IPS-NIHi7 (cell line): ENCODE measurements around the gene NETO1.

ENCODE experiments used
- DNase-seq: peaks from one replicate; pipeline ENCODE4 v3.0.0; 2012; ENCODE audit warnings: mixed read lengths; ENCODE audit errors: extremely low spot score

NETO1 gene

DNA sequence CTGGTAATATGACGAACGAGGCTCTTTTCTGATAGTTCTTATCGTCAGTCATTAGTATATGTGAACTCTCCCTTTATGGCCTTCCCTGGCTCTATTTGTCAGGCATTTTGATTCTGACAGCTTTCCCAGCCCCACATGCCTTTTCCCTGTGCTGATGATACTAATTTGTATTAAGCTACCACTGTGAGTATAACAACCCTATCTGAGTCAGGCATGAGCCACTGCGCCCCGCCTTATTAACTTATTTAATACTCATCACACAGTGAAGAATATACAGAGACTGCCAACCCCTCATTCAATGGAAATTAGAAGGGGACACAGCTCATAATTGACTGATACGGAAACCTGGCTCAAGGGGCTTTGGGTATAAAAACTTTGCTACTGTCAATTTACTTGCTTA, 140.0 kb downstream of the NETO1 start:
- DNase-seq, result no peak

DNA sequence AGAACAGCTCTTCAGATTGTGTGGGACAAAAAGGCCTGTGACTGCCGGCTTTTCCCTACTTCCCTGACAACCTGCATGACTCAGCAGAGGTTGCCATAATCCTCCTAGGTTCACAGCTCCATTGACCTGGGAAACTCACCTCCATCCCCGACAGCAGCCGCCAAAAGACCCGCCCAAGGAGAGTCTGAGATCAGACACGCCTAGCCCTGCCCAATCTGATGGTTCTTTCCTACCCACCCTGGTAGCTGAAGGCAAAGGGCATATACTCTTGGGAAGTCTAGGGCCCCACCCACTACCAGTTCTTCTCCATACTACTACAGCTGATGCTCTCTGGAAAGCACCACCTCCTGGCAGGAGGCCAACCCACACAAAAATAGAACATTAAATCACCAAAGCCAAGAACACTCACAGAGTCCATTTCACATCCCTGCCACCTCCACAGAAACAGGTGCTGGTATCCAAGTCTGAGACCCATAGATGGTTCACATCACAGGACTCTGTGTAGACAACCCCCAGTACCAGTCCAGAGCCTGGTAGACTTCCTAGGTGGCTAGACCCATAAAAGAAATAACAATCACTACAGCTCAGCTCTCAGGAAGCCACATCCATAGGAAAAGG, 140.6 kb downstream of the NETO1 start:
- DNase-seq, result no peak

DNA sequence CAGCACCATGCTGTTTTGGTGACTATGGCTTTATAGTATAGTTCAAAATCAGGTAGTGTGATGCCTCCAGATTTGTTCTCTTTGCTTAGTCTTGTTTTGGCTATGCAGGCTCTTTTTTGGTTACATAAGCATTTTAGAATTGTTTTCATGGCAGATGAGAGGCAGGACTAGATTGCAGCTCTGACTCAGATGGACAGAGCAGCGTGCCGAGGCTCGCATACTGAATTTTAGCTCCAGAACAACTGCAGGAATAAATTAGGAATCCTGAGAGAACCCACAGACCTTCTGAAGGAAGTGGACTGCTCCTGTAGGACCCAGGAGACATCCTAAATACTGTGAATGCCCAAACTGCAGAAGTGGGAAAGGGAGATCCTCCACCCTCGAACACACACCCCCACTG, 141.6 kb downstream of the NETO1 start:
- DNase-seq, result no peak

DNA sequence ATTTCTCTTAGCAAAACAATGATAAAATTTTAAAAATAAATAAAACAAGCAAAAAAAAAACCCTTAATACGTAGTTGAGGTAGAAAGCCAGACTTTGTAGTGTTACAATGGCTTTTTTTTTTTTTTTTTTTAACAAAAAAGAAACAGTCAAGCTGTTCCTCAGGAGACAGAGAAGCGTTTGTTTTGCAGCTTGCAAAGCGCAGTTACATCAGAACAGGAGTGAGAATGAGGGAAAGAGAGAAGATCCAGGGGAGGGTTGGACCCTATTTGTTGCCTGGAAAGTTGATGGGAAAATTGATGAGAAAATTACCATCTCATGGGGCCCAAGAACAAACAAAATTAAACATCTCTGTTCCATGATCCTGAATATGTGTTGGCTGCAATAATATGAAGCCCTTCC, 146.5 kb downstream of the NETO1 start:
- no peak for DNase-seq

DNA sequence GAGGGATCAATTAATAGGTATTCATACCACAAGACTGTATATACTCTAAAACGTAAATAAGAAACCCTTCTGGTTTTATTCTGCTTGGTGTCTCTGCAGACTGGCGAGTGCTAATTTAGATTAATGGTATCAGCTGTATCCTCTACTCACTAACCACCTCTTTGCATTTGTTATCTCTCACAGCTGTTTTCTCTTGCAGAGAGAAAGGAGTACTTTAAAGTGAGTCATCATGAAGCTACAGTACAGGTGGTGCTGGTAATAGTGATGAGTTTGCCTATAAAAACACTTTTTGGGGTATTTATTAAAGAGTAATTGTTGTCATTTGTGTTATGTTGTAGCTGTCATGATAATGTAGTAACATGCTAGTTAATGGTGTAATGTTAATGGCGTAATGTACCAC, 147.7 kb downstream of the NETO1 start:
- peak; percentile 11 for DNase-seq

DNA sequence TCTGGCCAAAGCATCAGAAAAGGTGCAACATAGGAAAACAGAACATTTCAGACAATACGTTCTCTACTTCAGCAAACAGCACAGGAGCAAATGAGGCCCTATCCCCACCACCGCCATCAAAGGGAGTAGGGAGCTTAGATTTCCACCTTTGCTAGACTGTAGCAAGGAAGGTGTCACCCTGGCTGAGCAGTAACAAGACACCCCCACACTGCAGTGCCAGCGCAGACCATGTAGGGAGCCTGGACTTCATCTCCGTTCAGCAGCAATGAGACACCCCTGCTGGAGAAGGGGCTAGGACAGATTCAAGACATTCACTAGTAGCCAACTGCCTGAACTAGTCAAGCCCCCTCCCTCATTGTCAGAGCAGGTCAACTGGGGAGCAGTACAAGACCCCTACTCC, 163.6 kb downstream of the NETO1 start:
- DNase-seq, result no peak

DNA sequence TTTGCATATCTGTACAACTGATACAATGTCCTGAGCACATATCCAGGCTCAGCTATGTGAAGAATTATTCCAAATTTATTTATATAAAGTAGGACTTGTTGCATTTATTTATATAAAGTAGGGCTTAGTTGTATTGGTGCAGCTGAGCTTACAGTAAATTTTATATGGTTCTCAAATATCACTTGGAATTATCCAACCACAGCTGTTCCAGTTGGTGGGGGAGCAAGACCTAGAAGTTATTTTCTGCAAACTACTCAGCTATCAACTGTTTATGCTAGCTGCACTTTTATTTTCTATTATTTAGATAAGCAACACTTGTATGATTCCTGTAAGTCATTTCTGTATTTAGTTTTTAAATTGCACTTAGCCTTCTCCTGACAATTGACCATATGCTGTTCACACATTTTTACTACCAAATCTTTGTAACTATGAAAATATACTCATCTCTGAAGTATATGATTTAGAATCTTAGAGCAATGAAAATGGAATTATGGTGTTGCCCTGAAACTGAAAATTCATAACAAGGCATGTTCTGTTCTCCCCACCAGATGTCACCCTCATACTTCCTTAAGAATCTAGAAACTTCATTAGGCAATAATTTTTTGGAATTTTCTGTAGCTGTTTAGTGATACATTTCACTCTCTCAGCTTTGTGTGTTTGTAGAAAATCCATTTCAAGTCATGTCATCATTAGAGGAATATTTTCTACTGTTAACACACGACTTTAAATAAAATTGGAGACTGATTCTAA, 166.7 kb downstream of the NETO1 start:
- peak; percentile 16 for DNase-seq

DNA sequence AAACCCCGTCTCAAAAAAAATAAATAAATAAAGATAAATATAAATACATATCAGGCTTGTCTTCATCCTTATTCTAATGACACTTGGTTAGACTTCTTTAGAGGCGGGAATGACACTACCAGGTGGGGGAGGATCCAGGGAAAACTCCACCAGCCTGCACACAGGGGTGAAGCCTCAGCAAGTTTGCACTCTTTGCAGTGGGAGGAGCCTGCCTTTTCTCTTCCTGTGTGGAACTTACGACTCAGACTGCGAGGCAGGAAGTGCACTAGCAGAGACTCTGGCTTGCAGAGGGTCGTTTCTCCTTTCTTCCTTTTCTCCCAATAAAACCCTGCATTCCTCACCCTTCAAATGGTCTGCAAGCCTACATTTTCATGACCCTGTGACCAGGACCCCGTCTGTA, 170.1 kb downstream of the NETO1 start:
- DNase-seq, result no peak

DNA sequence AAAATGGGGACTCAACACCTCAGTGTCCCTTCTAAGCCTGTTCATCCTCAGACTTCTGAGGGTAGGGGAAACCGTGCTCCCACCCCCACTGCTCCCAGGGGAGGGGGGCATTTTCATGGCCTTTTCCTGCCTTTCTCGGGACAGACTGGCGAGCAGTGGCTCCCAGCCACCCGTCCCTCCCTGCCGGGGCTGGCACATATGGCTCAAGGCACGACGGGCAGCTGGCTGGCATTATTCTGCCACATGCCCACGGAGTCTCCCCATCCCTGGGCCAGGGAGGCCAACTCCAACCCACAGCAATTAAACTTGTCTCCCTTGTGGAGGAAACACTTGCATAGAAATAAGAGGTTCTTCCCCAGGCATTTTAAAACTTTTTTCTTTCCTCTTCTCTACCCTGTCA, 175.2 kb downstream of the NETO1 start:
- peak; percentile 16 for DNase-seq
